ENCODE results near the gene DYNC1I1.

DYNC1I1 gene

DNA sequence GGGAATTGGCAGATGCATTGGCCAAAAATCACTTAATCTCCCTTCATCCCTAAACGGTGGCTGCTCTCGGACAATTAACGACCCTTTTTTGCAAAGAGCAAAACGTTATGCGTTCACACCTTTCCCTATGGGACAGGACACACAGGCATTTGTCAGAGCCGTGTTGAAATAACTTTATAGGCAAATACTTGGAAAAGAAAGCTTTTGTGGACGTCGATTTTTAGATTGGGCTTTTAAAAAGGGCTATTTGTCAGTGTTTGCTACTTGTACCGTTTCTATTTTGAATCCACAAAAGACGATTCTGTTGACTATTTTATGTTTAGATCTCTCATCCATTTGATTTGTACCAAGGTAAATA lies 304.0 kb downstream of the DYNC1I1 start:
- no peak for DNase-seq (ENCODE audit: low read depth in 2 of 2)

GRCh38 chr7:96080027-96080426 lies 307.7 kb downstream of the DYNC1I1 start:
- no peak for DNase-seq (ENCODE audit: low read depth in 2 of 2)

GRCh38 chr7:96084881-96085553 lies 312.7 kb downstream of the DYNC1I1 start:
- DNase-seq (ENCODE audit: low read depth in 2 of 2), result no peak

- no peak for DNase-seq (ENCODE audit: low read depth in 2 of 2)
Observed at GRCh38 chr7:96085953-96086352, 313.6 kb downstream of the DYNC1I1 start.

- no peak for DNase-seq (ENCODE audit: low read depth in 2 of 2)
Observed at GRCh38 chr7:96088579-96088978, 316.2 kb downstream of the DYNC1I1 start.

- no peak for DNase-seq (ENCODE audit: low read depth in 2 of 2)
Observed at GRCh38 chr7:96089511-96089910, 317.2 kb downstream of the DYNC1I1 start.

GRCh38 chr7:96090756-96091155 lies 318.4 kb downstream of the DYNC1I1 start:
- no peak for DNase-seq (ENCODE audit: low read depth in 2 of 2)

- peak; percentile 58 to 61 for DNase-seq (ENCODE audit: low read depth in 2 of 2)
Observed at GRCh38 chr7:96093435-96093834, 321.1 kb downstream of the DYNC1I1 start.

DNA sequence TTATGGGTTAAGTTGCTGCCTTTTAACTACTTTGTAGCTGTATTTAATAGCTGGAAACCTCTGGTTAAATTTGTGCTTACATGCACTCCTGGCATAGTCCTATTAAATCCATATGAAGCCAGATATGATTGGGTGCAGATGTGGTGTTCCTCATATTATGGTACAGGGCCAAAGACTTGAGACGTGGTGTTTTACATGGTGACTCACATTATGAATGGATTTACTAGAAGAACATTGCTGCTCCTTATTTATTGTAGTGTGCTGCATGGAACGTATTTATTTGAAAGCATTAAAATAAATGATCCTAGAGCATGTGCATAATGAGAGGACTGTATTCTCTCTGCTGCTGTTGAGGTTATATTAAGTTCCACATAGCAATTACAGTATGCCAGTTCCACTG lies 325.5 kb downstream of the DYNC1I1 start:
- DNase-seq (ENCODE audit: low read depth in 2 of 2), result peak; percentile 77 to 79

DNA sequence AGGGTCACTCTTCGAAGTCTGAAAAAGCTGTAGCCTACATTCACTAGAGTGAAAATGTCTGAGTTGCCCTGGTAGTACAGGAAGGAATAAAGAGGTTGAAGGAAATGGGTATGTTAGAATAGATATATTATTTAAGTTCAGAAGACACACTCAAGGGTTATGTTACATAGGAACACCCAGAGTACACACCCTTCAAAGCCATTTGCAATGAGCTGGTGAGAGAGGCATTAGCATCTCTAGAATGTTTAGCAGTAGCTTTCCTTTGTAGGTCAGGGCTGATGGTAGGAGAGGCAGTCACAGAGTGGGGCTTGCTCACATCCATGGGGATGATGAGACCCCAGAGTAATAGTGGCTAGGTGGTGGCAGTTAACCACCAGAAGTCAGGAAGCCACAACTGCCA lies 328.4 kb downstream of the DYNC1I1 start:
- DNase-seq (ENCODE audit: low read depth in 2 of 2), result no peak

DNA sequence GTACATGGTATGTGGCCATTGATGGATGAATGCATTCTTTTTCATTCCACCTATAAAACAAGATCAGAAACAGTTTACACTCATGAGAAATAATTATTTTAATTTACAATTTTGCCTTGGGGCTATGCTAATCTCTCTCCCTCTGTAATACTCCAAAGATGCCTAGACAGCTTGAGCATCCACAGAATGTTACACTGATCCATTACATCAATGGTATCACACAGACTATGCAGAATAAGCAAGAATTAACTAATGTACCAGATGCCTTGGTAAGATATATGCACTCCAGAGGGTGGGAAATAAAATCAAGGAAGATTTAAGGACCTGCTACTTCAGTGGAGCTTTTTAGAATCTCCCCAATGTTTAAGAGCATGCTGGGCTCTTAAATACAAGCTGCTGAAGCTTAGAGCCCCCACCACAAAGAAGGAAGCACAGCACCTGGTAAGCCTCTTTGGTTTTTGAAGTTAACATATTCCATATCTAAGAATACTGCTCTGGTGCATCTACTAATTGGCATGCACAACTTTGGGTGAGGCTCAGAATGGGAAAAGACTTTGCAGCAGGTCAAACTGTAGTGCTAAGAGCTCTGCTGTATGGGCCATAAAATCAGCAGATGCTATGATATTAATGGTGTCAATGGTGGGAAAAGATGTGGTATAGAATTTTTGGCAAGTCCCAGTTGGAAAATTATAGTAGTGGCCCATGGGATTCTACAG lies 329.9 kb downstream of the DYNC1I1 start:
- no peak for DNase-seq (ENCODE audit: low read depth in 2 of 2)

- DNase-seq (ENCODE audit: low read depth in 2 of 2), result no peak
Observed at GRCh38 chr7:96104984-96105383, 332.6 kb downstream of the DYNC1I1 start.

- DNase-seq (ENCODE audit: low read depth in 2 of 2), result no peak
Observed at GRCh38 chr7:96111405-96111804, 339.1 kb downstream of the DYNC1I1 start.

- no peak for DNase-seq (ENCODE audit: low read depth in 2 of 2)
Observed at GRCh38 chr7:96114190-96114589, 341.8 kb downstream of the DYNC1I1 start.

- DNase-seq (ENCODE audit: low read depth in 2 of 2), result no peak
Observed at GRCh38 chr7:96116173-96116572, 343.8 kb downstream of the DYNC1I1 start.

- no peak for DNase-seq (ENCODE audit: low read depth in 2 of 2)
Observed at GRCh38 chr7:96118449-96119001, 346.2 kb downstream of the DYNC1I1 start.

GRCh38 chr7:96120445-96121225 lies 348.3 kb downstream of the DYNC1I1 start:
- peak in 1 of 2 experiments; percentile 5 for DNase-seq (ENCODE audit: low read depth in 2 of 2)

DNA sequence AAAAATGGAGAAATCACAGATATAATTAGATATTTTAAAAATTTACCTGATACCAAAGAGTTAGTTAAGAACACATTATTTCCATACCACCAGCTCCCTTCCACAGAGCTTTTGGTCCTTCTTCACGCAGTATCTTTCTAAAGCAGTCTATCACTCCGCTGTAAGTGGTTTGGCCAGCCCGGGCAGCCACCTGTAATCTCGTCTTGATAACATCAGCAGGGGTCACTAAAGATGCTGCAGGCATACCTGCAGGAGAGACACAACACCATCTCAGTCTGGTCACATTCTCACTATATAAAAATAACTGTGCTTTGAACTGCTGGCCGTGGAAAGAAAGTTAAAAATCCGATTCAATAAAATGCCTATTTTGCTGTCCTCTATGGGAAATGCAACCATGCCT lies 349.4 kb downstream of the DYNC1I1 start:
- DNase-seq (ENCODE audit: low read depth in 2 of 2), result no peak

DNA sequence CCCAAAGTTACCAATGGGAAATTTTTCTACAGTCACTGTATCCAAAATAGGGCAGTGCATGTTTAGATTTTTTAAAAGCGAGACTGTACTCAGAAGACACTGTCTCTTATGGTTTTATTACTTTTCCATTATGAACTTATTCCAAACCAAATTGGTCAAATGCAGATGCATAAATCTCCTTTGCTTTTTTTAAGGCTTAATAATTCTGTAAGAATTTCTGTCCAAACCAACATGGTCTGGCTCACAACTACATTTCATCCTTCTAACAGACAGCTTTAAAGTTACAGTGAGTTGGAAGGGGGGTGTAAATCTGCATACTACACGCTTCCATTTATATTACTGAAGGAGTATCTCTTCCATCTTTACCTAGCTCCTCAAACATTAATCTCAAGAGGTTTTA lies 350.4 kb downstream of the DYNC1I1 start:
- DNase-seq (ENCODE audit: low read depth in 2 of 2), result peak in 1 of 2 experiments; percentile 9

DNA sequence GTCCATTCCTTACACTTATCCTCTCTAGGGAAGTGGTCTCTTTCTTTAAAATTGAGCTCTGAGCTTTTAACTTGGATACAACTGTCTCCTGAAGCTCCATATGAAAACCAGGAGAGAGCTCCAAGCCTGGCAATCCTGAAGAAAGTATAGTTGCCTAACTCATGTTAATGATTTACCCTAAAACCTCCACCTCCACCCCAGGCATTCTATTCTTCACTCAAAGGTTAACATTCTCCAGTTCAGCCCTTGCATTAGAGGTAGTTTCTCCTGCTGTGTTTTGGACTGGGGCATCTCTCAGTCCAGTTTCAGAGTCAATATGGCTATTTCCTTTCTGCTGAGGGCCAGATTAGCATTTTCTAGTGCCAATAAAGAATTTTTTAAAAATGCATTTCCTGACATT lies 354.0 kb downstream of the DYNC1I1 start:
- DNase-seq (ENCODE audit: low read depth in 2 of 2), result no peak

DNA sequence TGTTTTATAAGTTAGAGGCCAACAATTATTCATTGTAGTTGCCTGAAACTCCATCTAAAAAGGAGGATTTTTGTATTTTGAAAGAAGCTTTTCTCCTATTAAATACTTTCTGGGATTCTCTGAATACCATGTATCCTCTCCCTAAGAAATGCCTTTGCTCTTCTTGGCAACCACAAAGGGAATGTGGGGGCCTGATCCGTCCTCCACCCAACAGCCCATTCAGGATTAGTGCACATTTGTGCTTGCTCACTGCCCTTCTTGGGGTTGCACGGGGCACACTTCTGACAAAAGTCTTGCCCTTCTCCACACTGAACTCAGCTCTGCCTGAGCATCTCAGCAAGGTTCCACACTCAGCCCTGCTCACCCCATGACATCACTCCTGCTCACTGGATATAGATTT lies 355.4 kb downstream of the DYNC1I1 start:
- DNase-seq (ENCODE audit: low read depth in 2 of 2), result no peak

DNA sequence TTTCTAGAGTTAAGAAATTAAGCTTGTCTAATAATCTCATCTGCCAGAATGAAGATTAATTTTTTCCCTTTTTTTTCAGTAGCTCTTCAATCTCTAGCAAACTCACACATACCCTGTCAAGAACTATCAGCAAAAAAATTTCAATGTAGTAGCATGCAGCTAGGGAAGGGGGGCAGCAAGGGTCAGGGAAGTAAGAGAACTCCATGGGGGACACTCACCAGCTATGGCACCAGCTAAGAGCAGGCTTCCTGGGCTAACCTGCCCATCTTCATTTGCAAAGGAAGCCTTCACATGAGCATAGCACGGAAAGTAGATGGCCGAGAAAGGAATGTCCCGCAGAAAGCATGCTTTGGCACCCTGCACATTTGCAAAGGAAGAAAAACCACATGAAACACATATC lies 359.2 kb downstream of the DYNC1I1 start:
- DNase-seq (ENCODE audit: low read depth in 2 of 2), result no peak

GRCh38 chr7:96135241-96135640 lies 362.9 kb downstream of the DYNC1I1 start:
- DNase-seq (ENCODE audit: low read depth in 2 of 2), result no peak

All from fibroblast of skin of left biceps (primary cell).